K562 (cell line): ENCODE measurements around the gene NDUFC2. TPM values are rescaled to one million over a fixed set of nuclear protein-coding genes. Genes with fewer than 3 reads are reported as not detected.

Experiments
- ARID1B ChIP-seq: fragments of 450-650 bp; IDR thresholded peaks from 2 replicates; pipeline ENCODE4 v1.6.1; 2016; ENCODE audit warnings: antibody characterized with exemption, mild to moderate bottlenecking, inconsistent platforms
- HDAC1 ChIP-seq, 2 experiments: fragments of 450-650 bp; IDR thresholded peaks; 2 replicates each; pipeline ENCODE4 v1.6.1; 2016 to 2017; ENCODE audit warnings: inconsistent platforms in 1 of 2, mild to moderate bottlenecking in 1 of 2, moderate library complexity in 1 of 2
- PTTG1 ChIP-seq: fragments of 450-650 bp; IDR thresholded peaks from 2 replicates; pipeline ENCODE4 v1.6.1; 2016; ENCODE audit warnings: low read depth, mild to moderate bottlenecking, missing genetic modification characterization, missing compliant biosample characterization
- TGIF2 ChIP-seq: sonication (generic); formaldehyde crosslinking; IDR thresholded peaks from 2 replicates; pipeline ENCODE4 v1.8.1; 2022; ENCODE audit warnings: mild to moderate bottlenecking, missing genetic modification reagents, moderate library complexity
- polyA plus RNA-seq, 8 experiments: library from polyadenylated mRNA; depleted of rRNA in 4 of 8; stranded (reverse) in 5 of 8; unstranded in 3 of 8; fragments of >200 nt; fragmentation: Nextera tagmentation in 2 of 8; fragmentation: Illumina TruSeq in 1 of 8; extraction: Ambion mirVana in 2 of 8; extraction: Trizol in 1 of 8; gene quantifications; 2 replicates each; pipeline versions ENCODE4 v1.2.1 to v1.2.3, GENCODE V29; 2011 to 2014; ENCODE audit warnings: inconsistent platforms in 1 of 8, missing spikeins in 1 of 8
- total RNA-seq, 7 experiments: library from RNA; depleted of rRNA in 6 of 7; stranded (reverse); fragments of >200 nt in 6 of 7; fragmentation: Illumina TruSeq in 2 of 7; extraction: Trizol in 2 of 7; gene quantifications; 2 replicates each; pipeline versions ENCODE4 v1.2.1 to v1.2.3, GENCODE V29; 2011 to 2021; ENCODE audit warnings: low replicate concordance in 1 of 7
- TF ChIP-seq, protein P1 (sequence below), 2 experiments: fragments of 450-650 bp in 1 of 2; IDR thresholded peaks; 2 replicates each; pipeline ENCODE4 v1.6.1; 2011 to 2017; ENCODE audit warnings: low read depth in 2 of 2, antibody characterized with exemption in 1 of 2, borderline replicate concordance in 1 of 2, low read length in 1 of 2, mild to moderate bottlenecking in 1 of 2, mixed read lengths in 1 of 2; ENCODE audit not compliant: control insufficient read depth in 1 of 2
- TF ChIP-seq, protein P2 (sequence below): sonication (generic); formaldehyde crosslinking; IDR thresholded peaks from 2 replicates; pipeline ENCODE4 v1.8.1; 2023; ENCODE audit warnings: missing genetic modification reagents, mild to moderate bottlenecking, borderline replicate concordance
- TF ChIP-seq, protein P3 (sequence below), 2 experiments: fragments of 450-650 bp; IDR thresholded peaks; 2 replicates each; pipeline ENCODE4 v1.6.1; 2018; ENCODE audit warnings: mild to moderate bottlenecking in 2 of 2, low read depth in 1 of 2; ENCODE audit not compliant: partially characterized antibody in 2 of 2
- TF ChIP-seq, protein P4 (sequence below), 2 experiments: fragments of 450-650 bp; conservative IDR thresholded peaks; 2 replicates each; pipeline ENCODE4 v1.6.1; 2017; ENCODE audit warnings: mild to moderate bottlenecking in 2 of 2, moderate library complexity in 2 of 2

The NDUFC2 gene
- total and polyA plus RNA-seq, 9 of the 15 experiments (the other 6 are each of a cell fraction or from before 2014, with no cell fraction given): 168 to 1,119 (median 442) TPM

DNA sequence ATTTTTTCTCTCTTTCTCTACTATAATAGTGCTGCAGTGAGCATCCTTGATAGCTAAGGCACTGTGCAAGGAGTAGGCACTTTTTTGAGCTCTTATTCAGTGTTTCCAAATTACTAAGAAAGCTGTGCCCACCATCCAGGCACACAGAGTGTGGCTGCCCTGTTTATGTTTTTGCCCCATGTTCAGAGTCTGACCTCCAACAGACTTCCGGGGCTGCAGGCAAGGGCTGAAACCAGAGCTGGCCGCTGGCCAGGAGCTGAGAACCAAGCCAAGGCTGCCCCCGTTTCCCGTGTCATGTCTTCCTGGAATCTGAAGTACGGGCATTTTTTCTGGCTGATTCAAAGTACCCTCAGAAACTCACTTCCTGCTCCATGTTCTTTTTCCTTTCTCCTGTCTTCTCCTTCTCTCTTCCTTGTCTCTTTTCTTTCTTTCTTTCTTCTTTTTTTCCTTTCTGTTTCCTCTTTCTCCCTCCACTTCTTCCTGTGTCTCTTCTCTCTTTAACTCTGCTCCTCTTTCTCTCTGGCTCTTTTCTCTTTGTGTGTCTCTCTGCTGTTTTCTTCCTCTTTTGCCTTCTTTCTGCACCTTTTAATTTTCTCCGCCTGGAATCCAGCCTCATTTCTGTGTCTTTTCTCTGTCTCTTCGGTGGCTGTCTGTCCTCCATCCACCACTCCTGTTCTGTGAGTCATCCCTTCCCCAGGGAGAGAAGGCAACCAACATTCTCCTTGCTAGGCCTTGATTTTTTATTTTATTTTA, 39.6 kb downstream of the NDUFC2 start (continued):
- TF ChIP-seq, protein P1, sequence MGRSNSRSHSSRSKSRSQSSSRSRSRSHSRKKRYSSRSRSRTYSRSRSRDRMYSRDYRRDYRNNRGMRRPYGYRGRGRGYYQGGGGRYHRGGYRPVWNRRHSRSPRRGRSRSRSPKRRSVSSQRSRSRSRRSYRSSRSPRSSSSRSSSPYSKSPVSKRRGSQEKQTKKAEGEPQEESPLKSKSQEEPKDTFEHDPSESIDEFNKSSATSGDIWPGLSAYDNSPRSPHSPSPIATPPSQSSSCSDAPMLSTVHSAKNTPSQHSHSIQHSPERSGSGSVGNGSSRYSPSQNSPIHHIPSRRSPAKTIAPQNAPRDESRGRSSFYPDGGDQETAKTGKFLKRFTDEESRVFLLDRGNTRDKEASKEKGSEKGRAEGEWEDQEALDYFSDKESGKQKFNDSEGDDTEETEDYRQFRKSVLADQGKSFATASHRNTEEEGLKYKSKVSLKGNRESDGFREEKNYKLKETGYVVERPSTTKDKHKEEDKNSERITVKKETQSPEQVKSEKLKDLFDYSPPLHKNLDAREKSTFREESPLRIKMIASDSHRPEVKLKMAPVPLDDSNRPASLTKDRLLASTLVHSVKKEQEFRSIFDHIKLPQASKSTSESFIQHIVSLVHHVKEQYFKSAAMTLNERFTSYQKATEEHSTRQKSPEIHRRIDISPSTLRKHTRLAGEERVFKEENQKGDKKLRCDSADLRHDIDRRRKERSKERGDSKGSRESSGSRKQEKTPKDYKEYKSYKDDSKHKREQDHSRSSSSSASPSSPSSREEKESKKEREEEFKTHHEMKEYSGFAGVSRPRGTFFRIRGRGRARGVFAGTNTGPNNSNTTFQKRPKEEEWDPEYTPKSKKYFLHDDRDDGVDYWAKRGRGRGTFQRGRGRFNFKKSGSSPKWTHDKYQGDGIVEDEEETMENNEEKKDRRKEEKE (IDR thresholded peaks at IDR 0.05; ENCODE audit: borderline replicate concordance in 1 of 2, control insufficient read depth in 1 of 2, low read depth in 2 of 2, low read length in 1 of 2): peak in 1 of 2 experiments; percentile 85; a peak in 2 of 4 replicates
- TF ChIP-seq, protein P2, sequence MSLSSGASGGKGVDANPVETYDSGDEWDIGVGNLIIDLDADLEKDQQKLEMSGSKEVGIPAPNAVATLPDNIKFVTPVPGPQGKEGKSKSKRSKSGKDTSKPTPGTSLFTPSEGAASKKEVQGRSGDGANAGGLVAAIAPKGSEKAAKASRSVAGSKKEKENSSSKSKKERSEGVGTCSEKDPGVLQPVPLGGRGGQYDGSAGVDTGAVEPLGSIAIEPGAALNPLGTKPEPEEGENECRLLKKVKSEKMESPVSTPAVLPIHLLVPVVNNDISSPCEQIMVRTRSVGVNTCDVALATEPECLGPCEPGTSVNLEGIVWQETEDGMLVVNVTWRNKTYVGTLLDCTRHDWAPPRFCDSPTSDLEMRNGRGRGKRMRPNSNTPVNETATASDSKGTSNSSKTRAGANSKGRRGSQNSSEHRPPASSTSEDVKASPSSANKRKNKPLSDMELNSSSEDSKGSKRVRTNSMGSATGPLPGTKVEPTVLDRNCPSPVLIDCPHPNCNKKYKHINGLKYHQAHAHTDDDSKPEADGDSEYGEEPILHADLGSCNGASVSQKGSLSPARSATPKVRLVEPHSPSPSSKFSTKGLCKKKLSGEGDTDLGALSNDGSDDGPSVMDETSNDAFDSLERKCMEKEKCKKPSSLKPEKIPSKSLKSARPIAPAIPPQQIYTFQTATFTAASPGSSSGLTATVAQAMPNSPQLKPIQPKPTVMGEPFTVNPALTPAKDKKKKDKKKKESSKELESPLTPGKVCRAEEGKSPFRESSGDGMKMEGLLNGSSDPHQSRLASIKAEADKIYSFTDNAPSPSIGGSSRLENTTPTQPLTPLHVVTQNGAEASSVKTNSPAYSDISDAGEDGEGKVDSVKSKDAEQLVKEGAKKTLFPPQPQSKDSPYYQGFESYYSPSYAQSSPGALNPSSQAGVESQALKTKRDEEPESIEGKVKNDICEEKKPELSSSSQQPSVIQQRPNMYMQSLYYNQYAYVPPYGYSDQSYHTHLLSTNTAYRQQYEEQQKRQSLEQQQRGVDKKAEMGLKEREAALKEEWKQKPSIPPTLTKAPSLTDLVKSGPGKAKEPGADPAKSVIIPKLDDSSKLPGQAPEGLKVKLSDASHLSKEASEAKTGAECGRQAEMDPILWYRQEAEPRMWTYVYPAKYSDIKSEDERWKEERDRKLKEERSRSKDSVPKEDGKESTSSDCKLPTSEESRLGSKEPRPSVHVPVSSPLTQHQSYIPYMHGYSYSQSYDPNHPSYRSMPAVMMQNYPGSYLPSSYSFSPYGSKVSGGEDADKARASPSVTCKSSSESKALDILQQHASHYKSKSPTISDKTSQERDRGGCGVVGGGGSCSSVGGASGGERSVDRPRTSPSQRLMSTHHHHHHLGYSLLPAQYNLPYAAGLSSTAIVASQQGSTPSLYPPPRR: no peak
- TF ChIP-seq HDAC1 (IDR thresholded peaks at IDR 0.05) (peak; percentile 71 to 77; a peak in 3 of 4 replicates), ARID1B (peak; percentile 79), PTTG1 (peak; percentile 40; the same call in 1 of the 2 replicates), TGIF2 (CRISPR knock-in tag) (no peak)
- TF ChIP-seq, protein P3, sequence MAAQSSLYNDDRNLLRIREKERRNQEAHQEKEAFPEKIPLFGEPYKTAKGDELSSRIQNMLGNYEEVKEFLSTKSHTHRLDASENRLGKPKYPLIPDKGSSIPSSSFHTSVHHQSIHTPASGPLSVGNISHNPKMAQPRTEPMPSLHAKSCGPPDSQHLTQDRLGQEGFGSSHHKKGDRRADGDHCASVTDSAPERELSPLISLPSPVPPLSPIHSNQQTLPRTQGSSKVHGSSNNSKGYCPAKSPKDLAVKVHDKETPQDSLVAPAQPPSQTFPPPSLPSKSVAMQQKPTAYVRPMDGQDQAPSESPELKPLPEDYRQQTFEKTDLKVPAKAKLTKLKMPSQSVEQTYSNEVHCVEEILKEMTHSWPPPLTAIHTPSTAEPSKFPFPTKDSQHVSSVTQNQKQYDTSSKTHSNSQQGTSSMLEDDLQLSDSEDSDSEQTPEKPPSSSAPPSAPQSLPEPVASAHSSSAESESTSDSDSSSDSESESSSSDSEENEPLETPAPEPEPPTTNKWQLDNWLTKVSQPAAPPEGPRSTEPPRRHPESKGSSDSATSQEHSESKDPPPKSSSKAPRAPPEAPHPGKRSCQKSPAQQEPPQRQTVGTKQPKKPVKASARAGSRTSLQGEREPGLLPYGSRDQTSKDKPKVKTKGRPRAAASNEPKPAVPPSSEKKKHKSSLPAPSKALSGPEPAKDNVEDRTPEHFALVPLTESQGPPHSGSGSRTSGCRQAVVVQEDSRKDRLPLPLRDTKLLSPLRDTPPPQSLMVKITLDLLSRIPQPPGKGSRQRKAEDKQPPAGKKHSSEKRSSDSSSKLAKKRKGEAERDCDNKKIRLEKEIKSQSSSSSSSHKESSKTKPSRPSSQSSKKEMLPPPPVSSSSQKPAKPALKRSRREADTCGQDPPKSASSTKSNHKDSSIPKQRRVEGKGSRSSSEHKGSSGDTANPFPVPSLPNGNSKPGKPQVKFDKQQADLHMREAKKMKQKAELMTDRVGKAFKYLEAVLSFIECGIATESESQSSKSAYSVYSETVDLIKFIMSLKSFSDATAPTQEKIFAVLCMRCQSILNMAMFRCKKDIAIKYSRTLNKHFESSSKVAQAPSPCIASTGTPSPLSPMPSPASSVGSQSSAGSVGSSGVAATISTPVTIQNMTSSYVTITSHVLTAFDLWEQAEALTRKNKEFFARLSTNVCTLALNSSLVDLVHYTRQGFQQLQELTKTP (IDR thresholded peaks at IDR 0.05; ENCODE audit: low read depth in 1 of 2, partially characterized antibody in 2 of 2): peak; percentile 63 to 69
- TF ChIP-seq, protein P4, sequence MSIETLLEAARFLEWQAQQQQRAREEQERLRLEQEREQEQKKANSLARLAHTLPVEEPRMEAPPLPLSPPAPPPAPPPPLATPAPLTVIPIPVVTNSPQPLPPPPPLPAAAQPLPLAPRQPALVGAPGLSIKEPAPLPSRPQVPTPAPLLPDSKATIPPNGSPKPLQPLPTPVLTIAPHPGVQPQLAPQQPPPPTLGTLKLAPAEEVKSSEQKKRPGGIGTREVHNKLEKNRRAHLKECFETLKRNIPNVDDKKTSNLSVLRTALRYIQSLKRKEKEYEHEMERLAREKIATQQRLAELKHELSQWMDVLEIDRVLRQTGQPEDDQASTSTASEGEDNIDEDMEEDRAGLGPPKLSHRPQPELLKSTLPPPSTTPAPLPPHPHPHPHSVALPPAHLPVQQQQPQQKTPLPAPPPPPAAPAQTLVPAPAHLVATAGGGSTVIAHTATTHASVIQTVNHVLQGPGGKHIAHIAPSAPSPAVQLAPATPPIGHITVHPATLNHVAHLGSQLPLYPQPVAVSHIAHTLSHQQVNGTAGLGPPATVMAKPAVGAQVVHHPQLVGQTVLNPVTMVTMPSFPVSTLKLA (conservative IDR thresholded peaks at IDR 0.05): peak in 1 of 2 experiments; percentile 48; a peak in 2 of 4 replicates
